ENCODE data around the gene OLR1.

GRCh38 chr12:10175846-10176636, 4.1 kb upstream of the OLR1 start:
- TF ChIP-seq POLR2A (IDR thresholded peaks at IDR 0.05; ENCODE audit: low read depth, low read length) (no peak), TAF1 (IDR thresholded peaks at IDR 0.05; ENCODE audit: borderline replicate concordance, low read depth, low read length) (no peak), POLR2AphosphoS5 (IDR thresholded peaks at IDR 0.05; ENCODE audit: low read depth, low read length) (no peak)

Data from GM12892 (cell line).